HG03558 (cell line): ENCODE data around the gene ZBTB45.
"Not testable (repeated sequence)": the region's sequence is repeated elsewhere in the genome, so short reads cannot be mapped to it uniquely, and the experiment has no call there.

Source experiments
- ATAC-seq: cut with Tn5 transposase; IDR thresholded peaks from one replicate; pipeline ENCODE4 v1.9.1; 2021; ENCODE audit warnings: moderate number of reproducible peaks; ENCODE audit not compliant: unreplicated experiment; ENCODE audit errors: extremely low read depth

The ZBTB45 gene

DNA sequence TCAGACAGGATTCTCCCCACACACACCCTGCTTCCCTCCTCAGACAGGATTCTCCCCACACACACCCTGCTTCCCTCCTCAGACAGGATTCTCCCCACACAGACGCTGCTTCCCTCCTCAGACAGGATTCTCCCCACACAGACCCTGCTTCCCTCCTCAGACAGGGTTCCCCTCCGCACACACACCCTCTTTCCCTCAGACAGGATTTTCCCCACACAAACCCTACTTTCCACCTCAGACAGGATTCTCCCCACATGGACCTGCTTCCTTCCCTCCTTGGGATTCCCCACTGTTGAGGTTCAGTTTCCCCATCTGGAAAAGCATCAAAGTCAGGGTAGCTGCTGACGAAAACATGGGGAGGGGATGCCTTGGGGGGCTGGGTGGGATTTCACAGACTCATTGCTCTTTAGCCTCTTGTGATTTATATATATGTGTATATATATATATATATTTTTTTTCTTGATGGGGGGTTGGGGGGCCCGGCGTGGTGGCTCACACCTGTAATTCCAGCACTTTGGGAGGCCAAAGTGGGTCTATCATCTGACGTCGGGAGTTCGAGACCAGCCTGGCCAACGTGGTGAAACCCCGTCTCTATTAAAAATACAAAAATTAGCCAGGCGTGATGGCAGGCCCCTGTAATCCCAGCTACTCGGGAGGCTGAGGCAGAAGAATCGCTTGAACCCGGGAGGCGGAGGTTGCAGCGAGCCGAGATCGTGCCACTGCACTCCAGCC is 23.2 kb upstream of the ZBTB45 start:
- not testable (repeated sequence) for ATAC-seq

DNA sequence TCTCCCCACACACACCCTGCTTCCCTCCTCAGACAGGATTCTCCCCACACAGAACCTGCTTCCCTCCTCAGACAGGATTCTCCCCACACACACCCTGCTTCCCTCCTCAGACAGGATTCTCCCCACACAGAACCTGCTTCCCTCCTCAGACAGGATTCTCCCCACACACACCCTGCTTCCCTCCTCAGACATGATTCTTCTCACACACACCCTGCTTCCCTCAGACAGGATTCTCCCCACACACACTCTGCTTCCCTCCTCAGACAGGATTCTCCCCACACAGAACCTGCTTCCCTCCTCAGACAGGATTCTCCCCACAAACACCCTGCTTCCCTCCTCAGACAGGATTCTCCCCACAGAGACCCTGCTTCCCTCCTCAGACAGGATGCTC is 19.6 kb upstream of the ZBTB45 start:
- ATAC-seq: not testable (repeated sequence)

DNA sequence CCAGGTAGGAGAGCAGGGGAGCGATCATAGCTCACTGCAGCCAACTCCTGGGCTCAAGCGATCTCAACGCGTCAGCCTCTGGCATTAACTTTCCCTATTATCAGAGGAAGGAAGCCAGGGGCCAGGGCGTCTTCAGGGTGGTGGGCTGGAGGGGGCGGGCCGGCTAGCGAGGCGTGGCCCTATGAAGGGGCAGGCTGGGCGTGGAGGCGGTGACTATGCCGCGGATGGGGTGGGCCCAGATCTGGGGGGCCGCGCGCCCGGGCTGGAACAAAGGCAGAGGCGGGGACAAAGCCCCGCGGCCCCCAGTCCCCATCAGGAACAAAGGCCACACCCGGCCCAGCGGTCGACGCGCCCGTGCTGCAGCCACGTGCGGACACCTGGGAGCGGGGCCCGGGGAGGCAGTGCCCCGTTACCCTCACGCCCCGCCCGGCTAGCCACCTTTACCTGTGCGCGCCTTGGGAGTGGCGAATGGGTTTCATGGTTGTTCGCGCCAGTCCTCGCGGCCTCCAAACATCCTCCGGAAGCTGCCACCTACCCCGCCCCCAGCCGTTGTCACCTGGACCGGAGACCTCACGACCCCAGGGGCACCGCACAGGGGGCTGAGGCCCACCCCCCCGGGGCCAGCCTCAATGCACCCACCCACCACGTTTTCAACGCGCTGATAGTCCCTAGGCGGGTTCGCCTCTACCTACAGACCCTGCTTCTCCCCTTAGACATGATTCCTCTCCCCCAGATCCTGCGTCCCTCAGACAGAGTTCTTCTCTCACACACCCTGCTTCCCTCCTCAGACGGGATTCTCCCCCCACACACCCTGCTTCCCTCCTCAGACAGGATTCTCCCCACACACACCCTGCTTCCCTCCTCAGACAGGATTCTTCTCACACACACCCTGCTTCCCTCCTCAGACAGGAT is 18.9 kb upstream of the ZBTB45 start:
- no peak for ATAC-seq

DNA sequence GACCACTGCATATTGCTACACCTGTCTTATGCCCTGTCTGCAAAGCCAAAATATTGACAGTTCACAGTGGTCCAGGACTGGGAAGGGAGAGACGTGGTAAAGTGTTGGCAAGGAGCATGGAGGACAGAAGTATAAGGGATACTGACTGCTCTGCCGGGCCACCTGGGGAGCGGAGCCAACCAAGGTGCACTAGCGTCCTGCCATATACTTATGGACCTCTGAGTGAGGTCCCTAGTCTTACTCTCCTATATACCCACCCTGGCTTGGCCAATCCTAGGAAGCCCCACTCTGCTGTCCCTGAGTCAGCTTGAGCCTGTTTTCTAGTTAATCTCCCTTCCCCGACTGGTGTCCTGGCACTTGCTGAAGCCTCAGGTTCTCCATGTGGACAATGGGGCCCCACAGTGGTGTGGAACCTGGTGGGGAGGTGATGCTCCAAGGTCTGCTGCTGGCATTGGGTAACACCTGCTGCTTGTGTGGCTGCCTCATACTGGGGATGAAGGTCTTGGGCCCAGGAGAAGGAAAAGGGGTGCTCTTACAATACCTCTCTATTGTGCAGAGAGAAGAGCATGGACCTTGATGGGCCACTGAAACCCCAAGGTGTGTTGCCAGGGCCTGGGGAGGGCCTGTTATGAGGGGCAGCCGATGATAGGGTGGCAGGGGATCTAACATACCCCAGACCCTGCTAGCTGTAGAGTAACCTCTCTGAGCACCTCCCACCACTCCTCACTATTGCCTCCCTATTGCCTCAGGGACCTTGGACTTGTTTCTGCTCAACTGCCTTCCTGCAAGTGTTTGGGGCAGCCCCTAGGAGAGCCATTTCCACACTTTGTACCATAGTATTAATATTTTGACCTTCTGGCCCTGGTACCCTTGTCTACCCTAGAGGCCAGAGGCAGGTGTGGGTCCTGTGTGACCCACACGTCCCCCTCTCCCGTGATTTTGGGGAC is 17.5 kb upstream of the ZBTB45 start:
- no peak for ATAC-seq

DNA sequence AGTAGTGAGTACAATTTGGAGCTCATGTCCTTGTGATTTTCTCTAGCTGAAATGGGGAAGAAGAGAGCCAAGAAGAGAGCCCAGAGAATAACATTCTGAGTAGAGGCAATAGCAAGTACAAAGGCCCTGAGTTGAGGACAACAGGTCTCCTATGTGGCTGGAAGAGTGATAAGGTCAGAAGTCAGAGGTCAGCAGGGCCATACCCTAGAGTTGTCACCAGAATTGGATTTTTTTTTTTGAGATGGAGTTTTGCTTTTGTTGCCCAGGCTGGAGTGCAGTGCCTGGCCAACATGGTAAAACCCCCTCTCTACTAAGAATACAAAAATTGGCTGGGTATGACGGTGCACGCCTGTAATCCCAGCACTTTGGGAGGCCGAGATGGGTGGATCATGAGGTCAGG is 16.2 kb upstream of the ZBTB45 start:
- no peak for ATAC-seq

- no peak for ATAC-seq
Measured at GRCh38 chr19:58531034-58531840, 11.6 kb upstream of the ZBTB45 start.

- ATAC-seq: no peak
Measured at GRCh38 chr19:58529405-58529804, 9.8 kb upstream of the ZBTB45 start.

DNA sequence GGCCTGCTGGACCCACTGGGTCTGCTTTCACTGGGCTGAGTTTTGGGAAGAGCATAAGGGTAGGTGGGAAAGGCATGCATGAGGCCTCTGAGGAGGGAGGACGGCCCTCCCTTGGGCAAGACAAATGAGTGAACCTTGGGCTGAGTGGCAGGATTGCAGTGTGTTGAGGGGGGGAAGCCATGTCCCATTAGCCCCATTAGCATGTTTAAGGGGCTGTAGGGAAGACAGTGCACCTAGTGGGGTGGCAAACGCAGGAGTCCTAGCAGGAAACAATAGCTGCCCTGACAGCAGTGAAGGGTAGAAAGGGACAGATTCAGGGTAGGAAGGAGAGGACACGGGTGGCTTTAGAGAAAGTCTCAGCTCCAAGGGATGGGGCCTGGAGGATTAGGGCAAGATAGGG is 3.1 kb upstream of the ZBTB45 start:
- no peak for ATAC-seq

DNA sequence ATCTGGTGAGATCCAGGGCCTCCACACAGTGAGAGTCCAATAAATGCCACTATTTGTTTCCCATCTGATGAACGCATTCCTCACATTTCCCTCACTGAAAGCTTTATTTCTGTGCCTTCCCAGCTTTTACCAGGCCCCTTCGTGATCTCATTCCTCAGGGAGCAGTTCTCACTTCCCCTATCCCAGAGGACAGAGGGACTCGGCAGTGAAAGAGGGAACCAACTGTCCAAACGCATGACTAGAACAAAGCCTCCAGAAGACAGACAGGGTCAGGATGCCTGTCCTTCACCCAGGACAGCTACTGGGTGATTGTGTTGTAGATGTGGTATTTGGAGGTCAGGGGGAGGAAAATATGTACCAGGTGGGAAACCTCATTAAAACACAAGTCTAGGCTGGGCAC is 2.0 kb upstream of the ZBTB45 start:
- ATAC-seq: no peak

GRCh38 chr19:58520257-58520599 is 618 bp upstream of the ZBTB45 start:
- ATAC-seq: no peak

DNA sequence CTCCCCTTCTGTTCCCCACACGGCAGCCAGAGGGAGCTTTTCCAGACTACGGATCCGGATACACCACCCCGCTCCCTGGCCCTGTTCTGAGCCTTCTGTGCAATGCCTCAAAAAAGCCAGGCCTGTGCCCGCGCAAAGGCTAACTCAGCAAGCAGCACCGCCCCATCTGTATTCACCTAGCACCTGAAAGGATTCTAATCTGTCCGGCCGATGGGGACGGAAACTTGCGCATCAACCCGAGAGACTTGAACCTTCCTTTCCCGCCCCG is 589 bp downstream of the ZBTB45 start:
- no peak for ATAC-seq

DNA sequence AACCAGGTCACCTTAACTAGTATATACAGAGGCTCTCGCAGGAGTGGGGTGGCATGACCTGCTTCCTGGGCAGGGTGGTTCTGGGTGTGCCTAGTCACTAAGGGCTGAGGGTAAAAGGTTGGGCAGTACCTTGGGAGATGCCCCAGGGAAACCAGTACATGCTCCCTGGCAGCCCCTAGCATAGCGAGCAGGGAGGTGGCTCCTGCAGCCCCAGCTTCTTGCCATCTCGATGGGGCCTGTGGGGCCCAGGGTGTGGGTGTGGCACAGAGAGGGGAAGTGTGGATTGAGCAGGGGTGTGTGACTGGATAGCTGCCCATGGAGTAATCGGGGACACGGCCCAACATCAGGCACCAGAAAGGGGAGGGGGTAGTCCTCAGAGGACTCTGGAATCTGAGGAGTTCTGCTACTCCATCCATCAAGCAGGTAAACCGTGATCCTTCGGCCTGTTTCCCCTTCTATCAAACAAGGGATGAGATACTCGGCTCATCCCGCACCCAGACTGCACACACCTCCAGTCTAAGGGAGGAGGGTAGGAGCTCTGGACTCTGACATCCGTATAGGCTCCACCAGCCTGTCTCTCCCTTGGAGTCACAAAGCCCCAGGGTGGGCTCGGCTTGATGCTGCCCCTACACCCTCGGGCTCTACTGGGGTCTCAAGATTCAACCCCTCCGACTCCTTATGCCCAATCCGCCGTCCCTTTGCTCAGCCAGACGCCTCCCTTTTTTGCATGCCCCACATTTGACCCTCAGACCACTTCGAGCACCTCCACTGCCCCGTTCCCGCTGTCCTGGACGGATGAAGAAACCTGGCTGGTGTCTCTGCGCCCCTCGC is 1.1 kb downstream of the ZBTB45 start:
- ATAC-seq: no peak

- no peak for ATAC-seq
Measured at GRCh38 chr19:58516964-58517833, 2.4 kb downstream of the ZBTB45 start.

GRCh38 chr19:58516246-58516836 is 3.3 kb downstream of the ZBTB45 start:
- ATAC-seq: no peak

- ATAC-seq: no peak
Measured at GRCh38 chr19:58515259-58515658, 4.4 kb downstream of the ZBTB45 start.

GRCh38 chr19:58514564-58515022 is 5.0 kb downstream of the ZBTB45 start:
- no peak for ATAC-seq

DNA sequence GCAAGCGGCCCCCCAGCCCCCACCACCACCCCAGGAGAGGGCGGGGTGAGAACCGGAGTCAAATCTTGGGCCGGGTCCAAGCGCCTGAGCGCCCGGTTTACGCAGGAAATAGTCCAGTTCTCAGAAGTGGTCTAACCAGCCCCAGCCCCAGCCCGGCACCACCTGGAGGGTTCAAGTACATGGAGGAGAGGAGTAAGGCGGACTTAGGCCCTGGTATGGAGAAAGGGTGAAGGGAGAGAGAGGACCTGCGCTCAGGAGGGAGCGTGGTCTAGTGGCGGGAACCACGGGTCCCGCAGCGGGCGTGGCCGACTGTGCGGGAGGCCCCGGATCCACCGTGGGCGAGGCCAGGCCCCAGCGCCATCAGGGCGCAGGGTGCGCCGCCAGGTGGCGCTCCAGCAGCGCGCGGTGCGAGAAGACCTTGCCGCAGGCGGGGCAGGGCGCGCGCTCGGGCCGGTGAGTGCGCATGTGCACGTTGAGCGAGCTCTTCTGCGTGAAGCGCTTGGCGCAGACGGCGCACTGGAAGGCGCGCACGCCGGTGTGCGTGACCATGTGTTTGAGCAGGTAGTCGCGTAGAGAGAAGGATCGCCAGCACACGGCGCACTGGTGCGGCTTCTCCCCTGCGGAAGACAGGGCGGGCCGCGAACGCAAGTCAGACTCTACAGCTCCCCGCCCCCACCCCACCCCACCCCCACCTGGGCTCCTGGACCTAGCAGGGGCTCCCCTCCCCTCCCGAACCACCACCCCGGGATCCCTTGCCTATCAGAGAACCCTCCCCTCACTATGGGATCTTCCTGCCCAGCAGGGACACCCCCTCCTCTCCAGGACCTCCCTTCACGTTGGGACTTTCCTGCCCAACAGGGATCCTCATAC is 5.7 kb downstream of the ZBTB45 start:
- ATAC-seq: peak; percentile 61
